Calu3 (cell line): Measurements from ENCODE around the gene ERICH3. TPM values are rescaled to one million over a fixed set of nuclear protein-coding genes. Genes with fewer than 3 reads are reported as not detected.
"Not testable (repeated sequence)": the region's sequence is repeated elsewhere in the genome, so short reads cannot be mapped to it uniquely, and the experiment has no call there.

Experiments used
- BruUV-seq: library from RNA; stranded (reverse); fragments of 400-500 nt; replicated peaks from 2 replicates; lab custom pipeline; 2021; lab: Mats Ljungman, UMichigan
- CTCF ChIA-PET: fragments of 300-600 bp; sonication (Branson Sonifier 250); formaldehyde crosslinking; loops from one replicate; lab custom pipeline; 2022; ENCODE audit warnings: antibody characterized with exemption; lab: Charles Lee
- DNase-seq: peaks from one replicate; pipeline ENCODE4 v3.0.0; 2022
- H3K27ac Mint-ChIP-seq: one replicate; pipeline ENCODE4 v1.8.0; 2022; ENCODE audit warnings: mixed read lengths; ENCODE audit not compliant: unreplicated experiment
- H3K27me3 Mint-ChIP-seq: one replicate; pipeline ENCODE4 v1.8.0; 2022; ENCODE audit warnings: mixed read lengths; ENCODE audit not compliant: unreplicated experiment
- H3K36me3 Mint-ChIP-seq: one replicate; pipeline ENCODE4 v1.8.0; 2022; ENCODE audit warnings: mild to moderate bottlenecking, moderate library complexity, mixed read lengths; ENCODE audit not compliant: insufficient read depth, unreplicated experiment
- H3K4me1 Mint-ChIP-seq: one replicate; pipeline ENCODE4 v1.8.0; 2022; ENCODE audit warnings: mild to moderate bottlenecking, low read depth, mixed read lengths; ENCODE audit not compliant: unreplicated experiment
- H3K4me3 Mint-ChIP-seq: one replicate; pipeline ENCODE4 v1.8.0; 2022; ENCODE audit warnings: mild to moderate bottlenecking, low read depth, moderate library complexity, mixed read lengths; ENCODE audit not compliant: unreplicated experiment
- H3K9me3 Mint-ChIP-seq: one replicate; pipeline ENCODE4 v1.8.0; 2022; ENCODE audit warnings: low read depth, mixed read lengths; ENCODE audit not compliant: unreplicated experiment
- intact Hi-C: fragments of 100-400 bp; cut with micrococcal nuclease; formaldehyde crosslinking; loops from one replicate; pipeline ENCODE4 v1.10.0; 2022; ENCODE audit not compliant: unreplicated experiment
- total RNA-seq: library from RNA; stranded (reverse); gene quantifications from 2 replicates; pipeline ENCODE4 v1.2.3, GENCODE V29; 2022
- TF ChIP-seq, protein P1 (sequence below): fragments of 200-600 bp; IDR thresholded peaks from one replicate; pipeline ENCODE4 v1.8.0; 2022; ENCODE audit warnings: antibody characterized with exemption; ENCODE audit not compliant: unreplicated experiment

The ERICH3 gene
- total RNA-seq, 1 experiment from 2014 or later: 0.35 TPM

DNA sequence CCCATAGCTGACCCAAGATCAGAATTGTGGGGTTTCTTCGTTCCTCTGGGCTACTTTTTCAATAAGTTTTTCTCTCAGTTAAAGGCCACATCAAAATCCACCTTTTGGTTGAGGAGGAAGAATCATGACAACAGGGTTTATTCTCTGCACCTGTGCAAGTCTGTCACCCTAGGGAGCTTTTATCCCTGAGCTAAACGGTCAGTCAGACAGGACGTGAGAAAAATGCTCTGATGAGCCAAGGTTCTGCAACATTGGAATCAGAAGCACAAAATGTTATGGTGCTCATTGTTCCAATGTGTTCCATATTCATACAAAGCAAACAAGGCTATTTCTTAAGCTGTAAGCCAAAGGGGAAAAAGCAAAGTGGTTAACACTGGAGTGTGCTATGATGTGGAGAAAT, 7.4 kb upstream of the ERICH3 start:
- intact Hi-C loops: no loop called here
- H3K36me3 Mint-ChIP-seq: no peaks in the 10 kb centered on the region
- H3K4me3 Mint-ChIP-seq: no peak overlapping the region
- DNase-seq: no peak
- H3K9me3 Mint-ChIP-seq: no peaks in the 10 kb centered on the region
- BruUV-seq: no TSS peak
- no peaks in the 10 kb centered on the region for H3K27me3 Mint-ChIP-seq
- TF ChIP-seq, protein P1, sequence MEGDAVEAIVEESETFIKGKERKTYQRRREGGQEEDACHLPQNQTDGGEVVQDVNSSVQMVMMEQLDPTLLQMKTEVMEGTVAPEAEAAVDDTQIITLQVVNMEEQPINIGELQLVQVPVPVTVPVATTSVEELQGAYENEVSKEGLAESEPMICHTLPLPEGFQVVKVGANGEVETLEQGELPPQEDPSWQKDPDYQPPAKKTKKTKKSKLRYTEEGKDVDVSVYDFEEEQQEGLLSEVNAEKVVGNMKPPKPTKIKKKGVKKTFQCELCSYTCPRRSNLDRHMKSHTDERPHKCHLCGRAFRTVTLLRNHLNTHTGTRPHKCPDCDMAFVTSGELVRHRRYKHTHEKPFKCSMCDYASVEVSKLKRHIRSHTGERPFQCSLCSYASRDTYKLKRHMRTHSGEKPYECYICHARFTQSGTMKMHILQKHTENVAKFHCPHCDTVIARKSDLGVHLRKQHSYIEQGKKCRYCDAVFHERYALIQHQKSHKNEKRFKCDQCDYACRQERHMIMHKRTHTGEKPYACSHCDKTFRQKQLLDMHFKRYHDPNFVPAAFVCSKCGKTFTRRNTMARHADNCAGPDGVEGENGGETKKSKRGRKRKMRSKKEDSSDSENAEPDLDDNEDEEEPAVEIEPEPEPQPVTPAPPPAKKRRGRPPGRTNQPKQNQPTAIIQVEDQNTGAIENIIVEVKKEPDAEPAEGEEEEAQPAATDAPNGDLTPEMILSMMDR: no peak
- H3K4me1 Mint-ChIP-seq: no peaks in the 10 kb centered on the region
- H3K27ac Mint-ChIP-seq: no peak overlapping the region
- CTCF ChIA-PET: no interaction called here

DNA sequence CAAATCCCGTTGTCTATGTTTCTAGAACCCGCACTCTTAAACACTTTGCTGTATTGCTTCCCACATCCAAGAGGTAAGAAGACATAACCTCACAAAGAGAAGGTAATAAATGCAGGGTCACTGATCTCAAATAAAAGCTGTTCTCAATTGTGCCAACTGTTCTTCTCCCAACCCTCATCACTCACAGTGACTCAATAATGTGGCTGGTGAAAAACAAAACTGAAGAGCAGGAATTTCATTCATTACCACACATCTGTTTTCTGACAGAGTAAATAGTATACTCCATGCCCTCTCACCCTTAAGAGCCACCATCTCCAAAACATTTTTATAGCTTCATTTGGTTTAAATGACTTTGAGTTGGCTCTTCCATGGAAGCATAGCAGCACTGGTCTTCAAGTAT, 6.2 kb upstream of the ERICH3 start:
- H3K27me3 Mint-ChIP-seq: no peaks in the 10 kb centered on the region

DNA sequence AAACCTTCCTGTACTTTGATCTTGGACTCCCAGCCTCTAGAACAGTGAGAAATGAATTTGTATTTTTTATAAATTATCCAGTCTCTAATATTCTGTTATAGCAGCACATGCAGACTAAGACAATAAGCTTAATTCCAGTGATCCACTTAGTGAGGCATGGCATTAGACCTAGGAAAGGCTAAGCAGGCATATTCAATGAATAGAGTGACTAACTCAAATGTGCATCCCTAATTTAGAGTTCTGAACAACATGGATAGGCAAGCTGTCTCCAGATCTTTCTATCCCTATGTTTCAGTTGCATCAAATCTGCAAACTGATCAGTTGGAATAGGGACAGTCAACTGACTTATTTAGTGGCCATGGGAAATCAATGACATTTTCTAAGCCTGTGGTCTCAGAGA, 4.3 kb upstream of the ERICH3 start:
- Mint-ChIP-seq H3K9me3 (no peaks in the 10 kb centered on the region), H3K27me3 (no peaks in the 10 kb centered on the region), H3K4me3 (no peak overlapping the region), H3K4me1 (peaks cover 9% of the 10 kb centered on the region), H3K36me3 (peaks cover 7% of the 10 kb centered on the region), H3K27ac (no peak overlapping the region)
- no peak for DNase-seq
- CTCF ChIA-PET: no interaction called here
- BruUV-seq: no TSS peak
- intact Hi-C loops: no loop called here
- TF ChIP-seq, protein P1: no peak

More for the DNA sequence above, 6.2 kb upstream of the ERICH3 start:
- CTCF ChIA-PET: no interaction called here
- Mint-ChIP-seq H3K4me3 (no peak overlapping the region), H3K36me3 (no peaks in the 10 kb centered on the region), H3K4me1 (no peaks in the 10 kb centered on the region), H3K27ac (no peak overlapping the region), H3K9me3 (no peaks in the 10 kb centered on the region)
- intact Hi-C loops: no loop called here
- no TSS peak for BruUV-seq
- TF ChIP-seq, protein P1: no peak
- no peak for DNase-seq

DNA sequence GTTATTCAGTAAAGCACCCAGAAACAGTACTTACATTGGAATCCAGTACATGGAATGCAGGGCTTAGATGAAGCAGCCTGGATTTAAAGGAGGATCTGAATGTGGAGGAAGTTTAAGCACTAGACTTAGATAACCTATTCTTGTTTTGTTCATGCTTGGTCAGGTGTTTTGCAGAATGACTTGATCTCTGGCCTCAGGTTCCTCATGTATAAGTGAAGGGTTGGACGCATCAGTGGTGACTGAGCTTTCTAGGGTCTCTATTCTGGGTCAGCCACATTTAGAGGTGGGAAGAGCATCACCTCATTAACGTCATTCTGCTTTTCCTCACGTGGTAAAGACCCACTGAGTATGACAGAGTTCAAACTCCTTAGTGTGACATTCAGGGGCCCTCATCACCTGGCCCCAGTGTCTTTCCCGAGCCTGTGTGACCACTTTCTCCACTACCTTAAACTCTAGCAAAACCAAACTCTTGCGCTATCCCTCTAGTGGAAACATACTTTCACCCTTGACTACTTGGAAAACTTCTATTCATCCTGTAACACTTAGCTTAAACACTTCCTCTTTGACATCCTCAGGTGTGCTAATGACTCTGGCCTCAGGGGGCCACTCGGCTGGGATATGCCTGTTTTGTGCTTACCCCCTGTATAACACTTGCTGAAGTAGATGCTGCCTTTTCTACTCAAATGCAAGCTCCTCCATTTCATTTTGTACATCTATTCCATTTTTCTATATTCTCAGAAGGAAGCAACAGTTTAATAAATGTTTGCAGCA, 871 bp upstream of the ERICH3 start:
- intact Hi-C loops: no loop called here
- H3K4me3 Mint-ChIP-seq: peak overlapping the region; percentile 79

DNA sequence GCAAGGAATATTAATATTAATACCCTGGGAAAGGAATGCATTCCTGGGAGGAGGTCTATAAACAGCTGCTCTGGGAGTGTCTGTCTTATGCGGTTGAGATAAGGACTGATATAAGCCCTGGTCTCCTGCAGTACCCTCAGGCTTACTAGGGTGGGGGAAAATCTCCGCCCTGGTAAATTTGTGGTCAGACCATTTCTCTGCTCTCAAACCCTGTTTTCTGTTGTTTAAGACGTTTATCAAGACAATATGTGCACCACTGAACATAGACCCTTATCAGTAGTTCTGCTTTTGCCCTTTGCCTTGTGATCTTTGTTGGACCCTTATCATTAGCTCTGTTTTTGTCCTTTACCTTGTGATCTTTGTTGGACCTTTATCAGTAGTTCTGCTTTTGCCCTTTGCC, 2.7 kb downstream of the ERICH3 start:
- H3K27ac Mint-ChIP-seq, H3K9me3 Mint-ChIP-seq, CTCF ChIA-PET, intact Hi-C loops, H3K4me3 Mint-ChIP-seq, H3K27me3 Mint-ChIP-seq, DNase-seq, BruUV-seq: not testable (repeated sequence)
- peaks cover 14% of the 10 kb centered on the region for H3K4me1 Mint-ChIP-seq
- H3K36me3 Mint-ChIP-seq: peaks cover 10% of the 10 kb centered on the region

More for the DNA sequence above, 871 bp upstream of the ERICH3 start:
- H3K27me3 Mint-ChIP-seq: no peaks in the 10 kb centered on the region
- no peak overlapping the region for H3K27ac Mint-ChIP-seq
- peaks cover 10% of the 10 kb centered on the region for H3K36me3 Mint-ChIP-seq
- TF ChIP-seq, protein P1: no peak
- CTCF ChIA-PET: interaction anchor here (0.5 kb wide), 1 partner anchor 644 kb away, joined by 3 read pairs; no protein-coding TSS in a partner anchor
- DNase-seq: no peak
- no TSS peak for BruUV-seq
- H3K9me3 Mint-ChIP-seq: no peaks in the 10 kb centered on the region
- H3K4me1 Mint-ChIP-seq: peaks cover 14% of the 10 kb centered on the region
